ENCODE data around the gene LRRC8B.

LRRC8B gene

GRCh38 chr1:89555550-89555949 lies 30.9 kb downstream of the LRRC8B start:
- Mint-ChIP-seq H3K4me3 (no peak overlapping the region), H3K27me3 (ENCODE audit: low read depth, poor library complexity) (no peaks in the 10 kb centered on the region), H3K36me3 (ENCODE audit: low read depth) (peaks cover 28% of the 10 kb centered on the region), H3K4me1 (no peaks in the 10 kb centered on the region), H3K9me3 (peaks cover 11% of the 10 kb centered on the region), H3K27ac (no peak overlapping the region)
- DNase-seq = no peak
- TF ChIP-seq CTCF (IDR thresholded peaks at IDR 0.05) = no peak

GRCh38 chr1:89556726-89557444 lies 32.3 kb downstream of the LRRC8B start:
- Mint-ChIP-seq H3K36me3 (ENCODE audit: low read depth) (peaks cover 32% of the 10 kb centered on the region), H3K4me3 (no peak overlapping the region), H3K27ac (no peak overlapping the region), H3K27me3 (ENCODE audit: low read depth, poor library complexity) (no peaks in the 10 kb centered on the region), H3K4me1 (peaks cover under 1% of the 10 kb centered on the region), H3K9me3 (peaks cover 14% of the 10 kb centered on the region)
- no peak for TF ChIP-seq CTCF (IDR thresholded peaks at IDR 0.05)
- no peak for DNase-seq

GRCh38 chr1:89557445-89557825 lies 32.8 kb downstream of the LRRC8B start:
- no peak overlapping the region for H3K4me3 Mint-ChIP-seq
- DNase-seq = no peak
- no peak overlapping the region for H3K27ac Mint-ChIP-seq
- TF ChIP-seq CTCF (IDR thresholded peaks at IDR 0.05) = no peak
- peaks cover 37% of the 10 kb centered on the region for H3K36me3 Mint-ChIP-seq (ENCODE audit: low read depth)
- H3K4me1 Mint-ChIP-seq = peaks cover 6% of the 10 kb centered on the region
- no peaks in the 10 kb centered on the region for H3K27me3 Mint-ChIP-seq (ENCODE audit: low read depth, poor library complexity)
- H3K9me3 Mint-ChIP-seq = peaks cover 20% of the 10 kb centered on the region

GRCh38 chr1:89557956-89558355 lies 33.3 kb downstream of the LRRC8B start:
- Mint-ChIP-seq H3K27me3 (ENCODE audit: low read depth, poor library complexity) (no peaks in the 10 kb centered on the region), H3K9me3 (peaks cover 21% of the 10 kb centered on the region), H3K36me3 (ENCODE audit: low read depth) (peaks cover 38% of the 10 kb centered on the region), H3K27ac (no peak overlapping the region), H3K4me1 (peaks cover 11% of the 10 kb centered on the region), H3K4me3 (no peak overlapping the region)
- DNase-seq = no peak
- no peak for TF ChIP-seq CTCF (IDR thresholded peaks at IDR 0.05)

GRCh38 chr1:89563957-89564604 lies 39.5 kb downstream of the LRRC8B start:
- Mint-ChIP-seq H3K4me1 (peaks cover 60% of the 10 kb centered on the region), H3K27ac (peak overlapping the region; percentile 5), H3K27me3 (ENCODE audit: low read depth, poor library complexity) (no peaks in the 10 kb centered on the region), H3K36me3 (ENCODE audit: low read depth) (peaks cover 20% of the 10 kb centered on the region), H3K4me3 (no peak overlapping the region), H3K9me3 (peaks cover 17% of the 10 kb centered on the region)
- no peak for DNase-seq
- no peak for TF ChIP-seq CTCF (IDR thresholded peaks at IDR 0.05)

- TF ChIP-seq CTCF (IDR thresholded peaks at IDR 0.05) = no peak
- Mint-ChIP-seq H3K27me3 (ENCODE audit: low read depth, poor library complexity) (no peaks in the 10 kb centered on the region), H3K27ac (no peak overlapping the region), H3K4me3 (no peak overlapping the region), H3K4me1 (peaks cover 60% of the 10 kb centered on the region), H3K9me3 (peaks cover 16% of the 10 kb centered on the region), H3K36me3 (ENCODE audit: low read depth) (peaks cover 24% of the 10 kb centered on the region)
- no peak for DNase-seq
Measured at GRCh38 chr1:89565521-89565920, 40.9 kb downstream of the LRRC8B start.

All from nephron progenitor cell (in vitro differentiated cells).